Muscle layer of duodenum (tissue), 2 donors: ENCODE measurements around the gene RGS5.

ENCODE experiments used
- H3K27ac ChIP-seq: one replicate; pipeline ENCODE4 v1.7.0; 2013; ENCODE audit warnings: mild to moderate bottlenecking, low read length
- H3K27me3 ChIP-seq: one replicate; pipeline ENCODE4 v1.7.0; 2013; ENCODE audit warnings: low read depth, mild to moderate bottlenecking, control low read depth, low read length
- H3K36me3 ChIP-seq, 2 donors: one replicate each; pipeline ENCODE4 v1.7.0; 2013; ENCODE audit warnings: low read length in 2 of 2, control low read depth in 1 of 2, mild to moderate bottlenecking in 1 of 2; ENCODE audit not compliant: insufficient read depth in 2 of 2, control insufficient read depth in 1 of 2
- H3K4me1 ChIP-seq, 2 donors: one replicate each; pipeline ENCODE4 v1.7.0; 2013; ENCODE audit warnings: low read length in 2 of 2, mild to moderate bottlenecking in 2 of 2, control low read depth in 1 of 2, moderate library complexity in 1 of 2; ENCODE audit not compliant: insufficient read depth in 2 of 2, control insufficient read depth in 1 of 2
- H3K4me3 ChIP-seq, 2 donors: one replicate each; pipeline ENCODE4 v1.7.0; 2013; ENCODE audit warnings: low read length in 2 of 2, low read depth in 1 of 2, mild to moderate bottlenecking in 1 of 2
- H3K9me3 ChIP-seq, 2 donors: one replicate each; pipeline ENCODE4 v1.7.0; 2013; ENCODE audit warnings: low read length in 2 of 2, control low read depth in 1 of 2, mild to moderate bottlenecking in 1 of 2; ENCODE audit not compliant: control insufficient read depth in 1 of 2
- donor health status: healthy.

The RGS5 gene

GRCh38 chr1:163104385-163105099 is 98.2 kb downstream of the RGS5 start:
- H3K27ac ChIP-seq: no peak overlapping the region
- H3K27me3 ChIP-seq: no peaks in the 10 kb centered on the region
- H3K4me3 ChIP-seq: no peak overlapping the region
- peaks cover 0 to 23% of the 10 kb centered on the region in 2 donors for H3K4me1 ChIP-seq
- no peaks in the 10 kb centered on the region for H3K9me3 ChIP-seq
- no peaks in the 10 kb centered on the region for H3K36me3 ChIP-seq

DNA sequence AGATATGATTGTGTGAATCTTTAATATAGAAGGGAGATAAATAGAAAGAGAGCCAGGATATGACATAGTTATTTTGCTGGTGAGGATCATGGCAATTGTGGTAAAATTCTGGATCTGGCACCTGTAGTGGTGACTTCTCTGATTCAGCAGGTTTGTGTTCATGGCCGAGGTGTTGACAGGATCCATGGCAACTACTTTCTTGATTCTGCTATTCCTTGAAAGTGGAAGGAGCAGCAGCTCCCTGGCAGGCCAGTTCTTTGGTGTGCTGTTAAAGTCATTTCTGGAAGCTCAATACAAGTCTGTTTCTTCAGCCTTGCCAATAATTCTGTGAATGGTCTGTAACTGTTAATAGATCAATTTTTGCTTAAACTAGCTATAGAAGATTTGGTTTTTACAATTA is 100.1 kb downstream of the RGS5 start:
- H3K4me3 ChIP-seq: no peak overlapping the region
- H3K4me1 ChIP-seq: peaks cover 0 to 23% of the 10 kb centered on the region in 2 donors
- H3K27me3 ChIP-seq: no peaks in the 10 kb centered on the region
- no peaks in the 10 kb centered on the region for H3K36me3 ChIP-seq
- no peaks in the 10 kb centered on the region for H3K9me3 ChIP-seq
- H3K27ac ChIP-seq: no peak overlapping the region

GRCh38 chr1:163095213-163095612 is 107.5 kb downstream of the RGS5 start:
- no peaks in the 10 kb centered on the region for H3K9me3 ChIP-seq
- H3K4me3 ChIP-seq: no peak overlapping the region
- H3K27me3 ChIP-seq: no peaks in the 10 kb centered on the region
- H3K27ac ChIP-seq: no peak overlapping the region
- no peaks in the 10 kb centered on the region for H3K4me1 ChIP-seq
- H3K36me3 ChIP-seq: no peaks in the 10 kb centered on the region

DNA sequence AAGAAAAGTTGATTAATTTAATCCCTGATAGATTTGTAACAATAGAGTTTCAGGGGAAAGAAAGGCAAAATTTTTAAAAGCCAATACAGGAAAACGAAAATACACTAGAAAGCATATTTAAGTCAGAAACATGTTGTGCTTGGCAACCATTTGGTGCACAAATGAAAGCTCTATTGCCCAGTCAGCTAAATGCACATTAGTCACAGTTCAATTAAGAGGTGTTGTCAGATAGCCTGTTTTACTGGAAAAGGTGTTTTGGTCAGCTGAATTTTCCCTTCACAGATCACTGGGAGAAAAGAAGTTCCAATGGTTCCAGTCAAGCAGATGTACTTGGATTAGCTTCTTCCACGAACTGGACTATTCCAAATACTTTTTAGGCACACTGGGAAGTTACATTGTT is 108.1 kb downstream of the RGS5 start:
- Histone ChIP-seq H3K27ac (no peak overlapping the region), H3K27me3 (no peaks in the 10 kb centered on the region), H3K4me1 (no peaks in the 10 kb centered on the region), H3K9me3 (no peaks in the 10 kb centered on the region), H3K36me3 (no peaks in the 10 kb centered on the region), H3K4me3 (no peak overlapping the region)

- Histone ChIP-seq H3K27ac (no peak overlapping the region), H3K36me3 (no peaks in the 10 kb centered on the region), H3K4me1 (no peaks in the 10 kb centered on the region), H3K27me3 (no peaks in the 10 kb centered on the region), H3K4me3 (no peak overlapping the region), H3K9me3 (no peaks in the 10 kb centered on the region)
These were observed 108.5 kb downstream of the RGS5 start for GRCh38 chr1:163094182-163094581.

- Histone ChIP-seq H3K4me3 (no peak overlapping the region), H3K27me3 (no peaks in the 10 kb centered on the region), H3K27ac (no peak overlapping the region), H3K36me3 (no peaks in the 10 kb centered on the region), H3K4me1 (no peaks in the 10 kb centered on the region), H3K9me3 (no peaks in the 10 kb centered on the region)
These were observed 109.1 kb downstream of the RGS5 start for GRCh38 chr1:163093579-163093978.

- Histone ChIP-seq H3K4me1 (no peaks in the 10 kb centered on the region), H3K4me3 (no peak overlapping the region), H3K27ac (no peak overlapping the region), H3K27me3 (no peaks in the 10 kb centered on the region), H3K9me3 (no peaks in the 10 kb centered on the region), H3K36me3 (no peaks in the 10 kb centered on the region)
These were observed 109.5 kb downstream of the RGS5 start for GRCh38 chr1:163093169-163093568.
